Natural killer cell (primary cell): ENCODE measurements around the gene SAXO1. TPM values are rescaled to one million over a fixed set of nuclear protein-coding genes. Genes with fewer than 3 reads are reported as not detected.
"Not testable (repeated sequence)": the region's sequence is repeated elsewhere in the genome, so short reads cannot be mapped to it uniquely, and the experiment has no call there.

ENCODE experiments used
- ATAC-seq, 3 donors: fragments of 150-1000 bp in 2 of 3; fragments of 200-7000 bp in 1 of 3; cut with Tn5 transposase; 1 replicate in 1 of 3; 2 replicates in 2 of 3; pipeline ENCODE4 v1.10.0; 2021; ENCODE audit warnings: mild to moderate bottlenecking in 2 of 3, moderate library complexity in 2 of 3
- DNase-seq, 2 donors: peaks; one replicate each; pipeline versions ENCODE4 v3.0.0 to v3.0.0-alpha.2; 2013 to 2021; ENCODE audit warnings: mixed read lengths in 1 of 2
- H3K27ac ChIP-seq: one replicate; pipeline ENCODE4 v1.5.1; 2013; ENCODE audit warnings: mild to moderate bottlenecking, low read length
- H3K27me3 ChIP-seq: one replicate; pipeline ENCODE4 v1.6.1; 2013; ENCODE audit warnings: low read length; ENCODE audit not compliant: control insufficient read depth, insufficient read depth
- H3K36me3 ChIP-seq: one replicate; pipeline ENCODE4 v1.6.1; 2013; ENCODE audit warnings: low read length; ENCODE audit not compliant: control insufficient read depth, insufficient read depth
- H3K4me1 ChIP-seq: one replicate; pipeline ENCODE4 v1.6.1; 2013; ENCODE audit warnings: low read length; ENCODE audit not compliant: control insufficient read depth, insufficient read depth
- H3K4me3 ChIP-seq: one replicate; pipeline ENCODE4 v1.5.1; 2013; ENCODE audit warnings: low read length
- H3K9me3 ChIP-seq: one replicate; pipeline ENCODE4 v1.6.1; 2013; ENCODE audit warnings: low read length; ENCODE audit not compliant: control insufficient read depth, insufficient read depth
- H3K27ac Mint-ChIP-seq, 2 donors: one replicate each; pipeline ENCODE4 v1.8.0; 2022; ENCODE audit warnings: mild to moderate bottlenecking in 2 of 2, mixed read lengths in 2 of 2, moderate library complexity in 1 of 2
- H3K27me3 Mint-ChIP-seq, 2 donors: one replicate each; pipeline ENCODE4 v1.8.0; 2022; ENCODE audit warnings: low read depth in 2 of 2, mixed read lengths in 2 of 2
- H3K36me3 Mint-ChIP-seq: one replicate; pipeline ENCODE4 v1.8.0; 2022; ENCODE audit warnings: mixed read lengths
- H3K4me1 Mint-ChIP-seq, 2 donors: one replicate each; pipeline ENCODE4 v1.8.0; 2022; ENCODE audit warnings: mixed read lengths in 2 of 2
- H3K4me3 Mint-ChIP-seq: one replicate; pipeline ENCODE4 v1.8.0; 2022; ENCODE audit warnings: mild to moderate bottlenecking, moderate library complexity, mixed read lengths
- H3K9me3 Mint-ChIP-seq, 2 donors: one replicate each; pipeline ENCODE4 v1.8.0; 2022; ENCODE audit warnings: mixed read lengths in 2 of 2
- CTCF ChIP-seq: fragments of 200-600 bp; IDR thresholded peaks from one replicate; pipeline ENCODE4 v1.8.0; 2022; ENCODE audit warnings: antibody characterized with exemption
- WGBS: methylation state at CpG from one replicate; pipeline ENCODE4 v1.1.7; 2013; ENCODE audit warnings: missing lambda C conversion rate; ENCODE audit not compliant: insufficient coverage; 5-methylcytosine and 5-hydroxymethylcytosine counted together
- intact Hi-C: fragments of 100-400 bp; cut with micrococcal nuclease; formaldehyde crosslinking; loops from one replicate; pipeline ENCODE4 v1.14.2; 2022
- total RNA-seq, 4 donors: library from RNA; stranded (reverse); fragments of 120-200 nt in 1 of 4; gene quantifications; one replicate each; pipeline versions ENCODE4 v1.2.3 to v1.2.4, GENCODE V29; 2013 to 2022

The SAXO1 gene
- total RNA-seq, 3 donors from 2014 or later (not counting 1 experiment from before 2014, with no cell fraction given) = 0.21 to 0.28 TPM; not detected in 1

DNA sequence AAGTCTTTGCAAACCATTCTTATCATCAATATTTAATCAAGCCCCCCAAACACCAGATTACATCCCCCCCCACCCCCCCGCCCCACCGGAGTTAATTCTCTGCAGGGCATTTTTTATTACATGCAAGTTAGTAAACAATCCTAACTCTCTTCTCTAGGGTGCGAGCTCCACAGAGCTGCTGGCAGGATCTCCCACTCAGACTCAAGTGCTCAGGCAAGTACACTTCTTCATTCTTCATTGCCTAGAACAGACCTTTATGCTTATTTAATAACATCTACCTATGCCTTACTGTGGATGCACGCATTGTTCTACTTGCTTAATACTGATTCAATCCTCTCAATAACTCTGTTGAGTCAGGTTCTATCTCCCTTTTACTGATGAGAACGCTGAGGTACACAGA, 9.9 kb downstream of the SAXO1 start:
- no peaks in the 10 kb centered on the region for H3K9me3 Mint-ChIP-seq
- peaks cover 6 to 14% of the 10 kb centered on the region in 2 donors for H3K27me3 Mint-ChIP-seq
- no peaks in the 10 kb centered on the region for H3K36me3 ChIP-seq
- DNase-seq (no peak), ATAC-seq (no peak)
- no peak overlapping the region for H3K4me3 ChIP-seq
- H3K27me3 ChIP-seq = no peaks in the 10 kb centered on the region
- intact Hi-C loops = loop anchor here (10.0 kb wide), 1 partner anchor 768 kb away; no protein-coding TSS in a partner anchor
- no peak overlapping the region for H3K27ac ChIP-seq
- no peaks in the 10 kb centered on the region for H3K9me3 ChIP-seq
- H3K4me1 Mint-ChIP-seq = no peaks in the 10 kb centered on the region
- 92% methylated on average over 3 of the region's 5 CpGs for WGBS
- TF ChIP-seq CTCF = no peak
- H3K27ac Mint-ChIP-seq = no peak overlapping the region
- no peaks in the 10 kb centered on the region for H3K4me1 ChIP-seq
- H3K36me3 Mint-ChIP-seq = no peaks in the 10 kb centered on the region
- no peak overlapping the region for H3K4me3 Mint-ChIP-seq

GRCh38 chr9:19022206-19022605, 10.8 kb downstream of the SAXO1 start:
- no peak overlapping the region for H3K4me3 ChIP-seq
- DNase-seq = no peak
- Mint-ChIP-seq H3K4me3 (no peak overlapping the region), H3K9me3 (no peaks in the 10 kb centered on the region), H3K27ac (no peak overlapping the region), H3K4me1 (no peaks in the 10 kb centered on the region), H3K27me3 (peaks cover 6 to 14% of the 10 kb centered on the region in 2 donors), H3K36me3 (no peaks in the 10 kb centered on the region)
- intact Hi-C loops = loop anchor here (10.0 kb wide), 1 partner anchor 767 kb away; no protein-coding TSS in a partner anchor
- no peak overlapping the region for H3K27ac ChIP-seq
- WGBS = 76% methylated on average over 2 of the region's 2 CpGs
- H3K4me1 ChIP-seq = no peaks in the 10 kb centered on the region
- H3K9me3 ChIP-seq = no peaks in the 10 kb centered on the region
- no peaks in the 10 kb centered on the region for H3K27me3 ChIP-seq
- ATAC-seq = no peak
- no peak for TF ChIP-seq CTCF
- no peaks in the 10 kb centered on the region for H3K36me3 ChIP-seq

DNA sequence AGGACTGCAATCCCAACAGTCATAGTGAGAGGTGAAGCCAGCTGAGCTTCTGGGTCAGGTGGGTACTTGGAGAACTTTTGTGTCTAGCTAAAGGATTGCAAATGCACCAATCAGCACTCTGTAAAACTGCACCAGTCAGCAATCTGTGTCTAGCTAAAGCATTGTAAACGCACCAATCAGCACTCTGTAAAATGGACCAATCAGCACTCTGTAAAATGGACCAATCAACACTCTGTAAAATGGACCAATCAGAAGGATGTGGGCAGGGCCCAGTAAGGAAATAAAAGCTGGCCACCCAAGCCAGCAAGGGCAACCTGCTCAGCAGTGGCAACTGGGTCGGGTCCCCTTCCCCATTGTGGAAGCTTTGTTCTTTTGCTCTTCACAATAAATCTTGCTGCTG, 11.4 kb downstream of the SAXO1 start:
- not testable (repeated sequence) for H3K4me3 ChIP-seq, H3K4me1 Mint-ChIP-seq, H3K27ac Mint-ChIP-seq, H3K9me3 ChIP-seq, H3K27me3 ChIP-seq, ATAC-seq, H3K4me3 Mint-ChIP-seq, H3K36me3 Mint-ChIP-seq, H3K27ac ChIP-seq, H3K36me3 ChIP-seq, H3K9me3 Mint-ChIP-seq, DNase-seq, H3K4me1 ChIP-seq
- intact Hi-C loops = loop anchor here (10.0 kb wide), 1 partner anchor 767 kb away; no protein-coding TSS in a partner anchor
- WGBS = 90% methylated on average over 2 of the region's 2 CpGs
- H3K27me3 Mint-ChIP-seq = peaks cover 6 to 14% of the 10 kb centered on the region in 2 donors

- Mint-ChIP-seq H3K4me3 (no peak overlapping the region), H3K4me1 (no peaks in the 10 kb centered on the region), H3K9me3 (no peaks in the 10 kb centered on the region), H3K27me3 (peaks cover 6 to 14% of the 10 kb centered on the region in 2 donors), H3K36me3 (no peaks in the 10 kb centered on the region), H3K27ac (no peak overlapping the region)
- WGBS = 20% methylated on average over 3 of the region's 3 CpGs
- Histone ChIP-seq H3K36me3 (no peaks in the 10 kb centered on the region), H3K4me1 (no peaks in the 10 kb centered on the region), H3K27me3 (no peaks in the 10 kb centered on the region), H3K27ac (no peak overlapping the region), H3K9me3 (no peaks in the 10 kb centered on the region), H3K4me3 (no peak overlapping the region)
- no peak for DNase-seq
- TF ChIP-seq CTCF = no peak
- ATAC-seq = no peak
- intact Hi-C loops = loop anchor here (10.0 kb wide), 1 partner anchor 766 kb away; no protein-coding TSS in a partner anchor
These were observed 12.0 kb downstream of the SAXO1 start for GRCh38 chr9:19020886-19021455.
